GM12878 (cell line): ENCODE measurements around the gene IL10RA. TPM values are rescaled to one million over a fixed set of nuclear protein-coding genes. Genes with fewer than 3 reads are reported as not detected.

Source experiments
- ATAC-seq: fragments of 200-7000 bp; cut with Tn5 transposase; 3 replicates; pipeline ENCODE4 v1.9.1; 2020; ENCODE audit warnings: mild to moderate bottlenecking, moderate library complexity
- BruUV-seq: library from RNA; stranded (reverse); fragments of 400-500 nt; replicated peaks from 2 replicates; lab custom pipeline; 2021; lab: Mats Ljungman, UMichigan
- CTCF ChIA-PET: fragments of 300-600 bp; sonication (Branson Sonifier 250); formaldehyde crosslinking; extraction: SDS; loops from one replicate; lab custom pipeline; 2021; ENCODE audit warnings: inconsistent platforms; lab: Yijun Ruan, JAX
- POLR2A ChIA-PET: fragments of 350-600 bp; formaldehyde crosslinking; extraction: SDS; loops from one replicate; lab custom pipeline; 2021; ENCODE audit warnings: inconsistent platforms; lab: Charles Lee
- RAD21 ChIA-PET: fragments of 300-600 bp; sonication (Branson Sonifier 250); formaldehyde crosslinking; loops from one replicate; lab custom pipeline; 2023; ENCODE audit warnings: antibody characterized with exemption; ENCODE audit not compliant: unreplicated experiment; lab: Charles Lee
- SMC1A ChIA-PET: fragments of 300-600 bp; sonication (Branson Sonifier 250); formaldehyde crosslinking; loops from one replicate; lab custom pipeline; 2023; ENCODE audit not compliant: unreplicated experiment, uncharacterized antibody; lab: Charles Lee
- DNase-seq: peaks from one replicate; pipeline ENCODE4 v3.0.0-alpha.2; 2011; ENCODE audit warnings: low read depth, low spot score
- FAIRE-seq: peaks from 3 replicates; lab custom pipeline; 2011; peaks lifted over from hg19 to GRCh38; lab: Jason Lieb, UNC
- H2AFZ ChIP-seq: 2 replicates; pipeline ENCODE4 v1.6.0; 2011; ENCODE audit warnings: low read depth, low read length, control low read depth; ENCODE audit not compliant: control insufficient read depth
- H3K27ac ChIP-seq: 2 replicates; pipeline ENCODE4 v1.5.1; 2011; ENCODE audit warnings: control low read depth; ENCODE audit not compliant: control insufficient read depth, insufficient read depth
- H3K27me3 ChIP-seq, 2 experiments: replicated peaks in 1 of 2; 2 replicates each; pipeline versions ENCODE4 v1.6.0 to v1.6.1; 2011; ENCODE audit warnings: low read length in 1 of 2; ENCODE audit not compliant: control insufficient read depth in 2 of 2, insufficient read depth in 2 of 2
- H3K36me3 ChIP-seq, 2 experiments: 2 replicates each; pipeline ENCODE4 v1.5.1; 2011; ENCODE audit warnings: low read length in 1 of 2; ENCODE audit not compliant: control insufficient read depth in 2 of 2, insufficient read depth in 2 of 2
- H3K4me1 ChIP-seq: 2 replicates; pipeline ENCODE4 v1.6.1; 2011; ENCODE audit warnings: mild to moderate bottlenecking, low read length, moderate library complexity, mixed read lengths; ENCODE audit not compliant: control insufficient read depth, insufficient read depth
- H3K4me2 ChIP-seq: 2 replicates; pipeline ENCODE4 v1.6.0; 2011; ENCODE audit warnings: control low read depth; ENCODE audit not compliant: control insufficient read depth, insufficient read depth
- H3K4me3 ChIP-seq: fragments of 200-600 bp; sonication (generic); 2 replicates; pipeline ENCODE4 v1.5.1; 2016
- H3K79me2 ChIP-seq: 2 replicates; pipeline ENCODE4 v1.6.0; 2011; ENCODE audit warnings: low read length; ENCODE audit not compliant: control insufficient read depth, insufficient read depth
- H3K9ac ChIP-seq: 2 replicates; pipeline ENCODE4 v1.8.0; 2011; ENCODE audit warnings: low read length, control low read depth, mixed read lengths; ENCODE audit not compliant: control insufficient read depth, insufficient read depth
- H3K9me3 ChIP-seq: replicated peaks from 3 replicates; pipeline ENCODE4 v1.5.1; 2011; ENCODE audit warnings: mild to moderate bottlenecking, low read length; ENCODE audit not compliant: control insufficient read depth, insufficient read depth
- H4K20me1 ChIP-seq: 2 replicates; pipeline ENCODE4 v1.6.0; 2011; ENCODE audit not compliant: control insufficient read depth, insufficient read depth
- BMI1 ChIP-seq: fragments of 450-650 bp; IDR thresholded peaks from 2 replicates; pipeline ENCODE4 v1.6.1; 2016; ENCODE audit warnings: mild to moderate bottlenecking, moderate library complexity, borderline replicate concordance
- BRCA1 ChIP-seq: IDR thresholded peaks from 2 replicates; pipeline ENCODE4 v1.6.1; 2011; ENCODE audit warnings: low read depth, low read length, improper control_type of control experiment
- CHD4 ChIP-seq: fragments of 200-600 bp; sonication (generic); IDR thresholded peaks from 2 replicates; pipeline ENCODE4 v1.6.1; 2016; ENCODE audit warnings: mild to moderate bottlenecking
- ETV6 ChIP-seq, 2 experiments: fragments of 450-650 bp in 1 of 2; IDR thresholded peaks in 1 of 2; conservative IDR thresholded peaks in 1 of 2; 2 replicates each; pipeline ENCODE4 v1.6.1; 2014; ENCODE audit warnings: antibody characterized with exemption in 1 of 2, borderline replicate concordance in 1 of 2, low read depth in 1 of 2, mild to moderate bottlenecking in 1 of 2, moderate library complexity in 1 of 2
- FOXK2 ChIP-seq: fragments of 450-650 bp; IDR thresholded peaks from 2 replicates; pipeline ENCODE4 v1.6.1; 2017; ENCODE audit warnings: mild to moderate bottlenecking, moderate library complexity
- FOXM1 ChIP-seq: IDR thresholded peaks from 2 replicates; pipeline ENCODE4 v1.6.1; 2012; ENCODE audit warnings: low read depth, mild to moderate bottlenecking, inconsistent platforms, low read length, moderate library complexity
- GATAD2B ChIP-seq: fragments of 450-650 bp; conservative IDR thresholded peaks from 2 replicates; pipeline ENCODE4 v1.6.1; 2017; ENCODE audit warnings: low read depth, mild to moderate bottlenecking, moderate library complexity
- LARP7 ChIP-seq: fragments of 450-650 bp; IDR thresholded peaks from 2 replicates; pipeline ENCODE4 v1.6.1; 2017; ENCODE audit warnings: mild to moderate bottlenecking
- MEF2B ChIP-seq: fragments of 450-650 bp; IDR thresholded peaks from 2 replicates; pipeline ENCODE4 v1.6.1; 2018; ENCODE audit warnings: mild to moderate bottlenecking, moderate library complexity; ENCODE audit not compliant: partially characterized antibody, poor library complexity, severe bottlenecking
- NFIC ChIP-seq: IDR thresholded peaks from 2 replicates; pipeline ENCODE4 v1.6.1; 2012; ENCODE audit warnings: low read depth, mild to moderate bottlenecking, inconsistent platforms, low read length, moderate library complexity
- NRF1 ChIP-seq: conservative IDR thresholded peaks from 2 replicates; pipeline ENCODE4 v1.6.1; 2011; ENCODE audit warnings: mild to moderate bottlenecking, low read depth, low read length, improper control_type of control experiment
- POLR2A ChIP-seq: IDR thresholded peaks from 2 replicates; pipeline ENCODE4 v1.6.1; 2011; ENCODE audit warnings: low read depth, mild to moderate bottlenecking, low read length
- RAD51 ChIP-seq: fragments of 450-650 bp; IDR thresholded peaks from 2 replicates; pipeline ENCODE4 v1.6.1; 2016; ENCODE audit warnings: moderate library complexity, mild to moderate bottlenecking, inconsistent platforms
- RBBP5 ChIP-seq: fragments of 200-600 bp; sonication (generic); conservative IDR thresholded peaks from 2 replicates; pipeline ENCODE4 v1.6.1; 2016
- RELB ChIP-seq: fragments of 450-650 bp; IDR thresholded peaks from 2 replicates; pipeline ENCODE4 v1.6.1; 2017; ENCODE audit warnings: low read depth, mild to moderate bottlenecking, moderate library complexity
- USF2 ChIP-seq: IDR thresholded peaks from 2 replicates; pipeline ENCODE4 v1.6.1; 2011; ENCODE audit warnings: low read depth, low read length, improper control_type of control experiment, borderline replicate concordance
- YY1 ChIP-seq: IDR thresholded peaks from 2 replicates; pipeline ENCODE4 v1.6.1; 2011; ENCODE audit warnings: low read depth, mild to moderate bottlenecking, low read length
- ZBTB4 ChIP-seq: fragments of 450-650 bp; formaldehyde crosslinking; IDR thresholded peaks from 2 replicates; pipeline ENCODE4 v1.4.0; 2022; ENCODE audit warnings: mild to moderate bottlenecking, moderate library complexity
- ZNF217 ChIP-seq: fragments of 450-650 bp; IDR thresholded peaks from 2 replicates; pipeline ENCODE4 v1.6.1; 2017; ENCODE audit warnings: antibody characterized with exemption, mild to moderate bottlenecking
- ZNF24 ChIP-seq: fragments of 450-650 bp; IDR thresholded peaks from 2 replicates; pipeline ENCODE4 v1.6.1; 2017; ENCODE audit warnings: antibody characterized with exemption, mild to moderate bottlenecking
- ZSCAN29 ChIP-seq: fragments of 450-650 bp; IDR thresholded peaks from 2 replicates; pipeline ENCODE4 v1.6.1; 2017; ENCODE audit warnings: mild to moderate bottlenecking, moderate library complexity
- WGBS: methylation state at CpG from one replicate; pipeline ENCODE4 v1.1.6; 2016; ENCODE audit warnings: low lambda C conversion rate; ENCODE audit not compliant: insufficient replicate concordance, insufficient coverage; ENCODE audit errors: missing lambda C conversion rate; 5-methylcytosine and 5-hydroxymethylcytosine counted together
- in situ Hi-C: fragments of 300-500 bp; cut with MboI; formaldehyde crosslinking; loops from 9 replicates; pipeline ENCODE4 v1.14.3; 2018; ENCODE audit warnings: mixed read lengths
- intact Hi-C: fragments of 100-400 bp; cut with micrococcal nuclease; formaldehyde crosslinking; loops from one replicate; pipeline ENCODE4 v1.14.2; 2022; ENCODE audit not compliant: unreplicated experiment
- polyA plus RNA-seq, 11 experiments: library from polyadenylated mRNA; depleted of rRNA in 4 of 11; unstranded in 6 of 11; stranded (reverse) in 5 of 11; fragments of >200 nt; fragmentation: Nextera tagmentation in 4 of 11; fragmentation: Illumina TruSeq in 1 of 11; extraction: Ambion mirVana in 4 of 11; extraction: Trizol in 1 of 11; gene quantifications; 1 replicate in 1 of 11; 2 replicates in 10 of 11; pipeline versions ENCODE4 v1.2.1 to v1.2.3, GENCODE V29; 2011 to 2016; ENCODE audit warnings: inconsistent platforms in 2 of 11, missing spikeins in 2 of 11, low read depth in 1 of 11
- total RNA-seq, 4 experiments: library from RNA; depleted of rRNA in 3 of 4; stranded (reverse); fragments of >200 nt in 3 of 4; fragmentation: Illumina TruSeq in 1 of 4; extraction: Trizol in 1 of 4; gene quantifications; 2 replicates each; pipeline versions ENCODE4 v1.2.1 to v1.2.3, GENCODE V29; 2013 to 2021

Gene IL10RA
- total and polyA plus RNA-seq, 10 of the 15 experiments (the other 5 are each of a cell fraction or from before 2014, with no cell fraction given), result 0.77 to 45.9 (median 9.6) TPM

GRCh38 chr11:117950301-117950700 lies 35.9 kb upstream of the IL10RA start:
- Histone ChIP-seq H3K4me3 (no peak overlapping the region), H4K20me1 (no peaks in the 10 kb centered on the region), H3K4me2 (no peak overlapping the region), H3K36me3 (no peaks in the 10 kb centered on the region; a peak in 1 of 4 replicates), H3K4me1 (peaks cover 30% of the 10 kb centered on the region), H3K27me3 (no peaks in the 10 kb centered on the region), H3K79me2 (no peaks in the 10 kb centered on the region), H2AFZ (no peak overlapping the region), H3K9ac (no peak overlapping the region), H3K9me3 (no peaks in the 10 kb centered on the region), H3K27ac (no peak overlapping the region)
- ChIA-PET CTCF (interaction anchor here (0.7 to 13.1 kb wide), 23 partner anchors 14 to 221 kb away, joined by 3 to 503 read pairs (median 4); partner anchors contain the start of genes FXYD2, IL10RA and TMPRSS13), RAD21 (interaction anchor here (0.7 to 10.6 kb wide), 26 partner anchors 10 to 221 kb away, joined by 3 to 393 read pairs (median 6); partner anchors contain the start of genes FXYD2 and IL10RA), SMC1A (interaction anchor here (1.0 to 14.9 kb wide), 26 partner anchors 12 to 221 kb away, joined by 3 to 295 read pairs (median 9); partner anchors contain the start of gene IL10RA), POLR2A (interaction anchor here (0.6 to 2.0 kb wide), 6 partner anchors 15 to 102 kb away, joined by 3 to 8 read pairs (median 4); partner anchors contain the start of gene IL10RA)
- intact Hi-C loops (loop anchor here (1.0 to 2.0 kb wide), 2 partner anchors 36 to 103 kb away; partner anchors contain the start of gene IL10RA), in situ Hi-C loops (no loop called here)
- WGBS, result 17% methylated on average over 5 of the region's 5 CpGs
- no peak for DNase-seq
- peak; percentile 54 for ATAC-seq
- BruUV-seq, result no TSS peak
- no peak for FAIRE-seq
- TF ChIP-seq GATAD2B, result no peak
- no peak for TF ChIP-seq RAD51
- no peak for TF ChIP-seq ZSCAN29
- TF ChIP-seq MEF2B, result no peak
- no peak for TF ChIP-seq BRCA1
- no peak for TF ChIP-seq NRF1
- no peak for TF ChIP-seq FOXM1
- TF ChIP-seq FOXK2, result no peak
- no peak for TF ChIP-seq POLR2A
- TF ChIP-seq ZBTB4 (CRISPR knock-in tag), result no peak
- TF ChIP-seq USF2, result no peak
- TF ChIP-seq RELB, result no peak
- TF ChIP-seq YY1, result peak; percentile 53; the same call in 1 of the 2 replicates
- no peak for TF ChIP-seq BMI1
- no peak for TF ChIP-seq LARP7
- no peak for TF ChIP-seq ETV6 (conservative IDR thresholded peaks at IDR 0.05 in 1 of 2, IDR thresholded peaks at IDR 0.05 in 1 of 2; ENCODE audit: borderline replicate concordance in 1 of 2, low read depth in 1 of 2)
- no peak for TF ChIP-seq ZNF217
- peak; percentile 90 for TF ChIP-seq ZNF24
- TF ChIP-seq RBBP5, result no peak
- TF ChIP-seq NFIC, result no peak
- no peak for TF ChIP-seq CHD4
